Thoracic aorta (tissue), 2 donors: ENCODE data around the gene MYL9. TPM values are rescaled to one million over a fixed set of nuclear protein-coding genes. Genes with fewer than 3 reads are reported as not detected.
"Not testable (repeated sequence)": the region's sequence is repeated elsewhere in the genome, so short reads cannot be mapped to it uniquely, and the experiment has no call there.

Source experiments
- ATAC-seq: fragments of 150-250 bp; one replicate; pipeline ENCODE4 v1.8.0; 2017; ENCODE audit warnings: low read depth; ENCODE audit not compliant: insufficient number of reproducible peaks, low FRiP score
- DNase-seq: peaks from one replicate; pipeline ENCODE4 v3.0.0-alpha.2; 2020; ENCODE audit warnings: low spot score
- H3K27ac ChIP-seq, 2 donors: fragments of 200-600 bp; sonication (generic); 1 replicate in 1 of 2; 2 replicates in 1 of 2; pipeline ENCODE4 v1.5.1; 2016; ENCODE audit warnings: mild to moderate bottlenecking in 2 of 2, moderate library complexity in 2 of 2
- H3K27me3 ChIP-seq: fragments of 200-600 bp; sonication (generic); replicated peaks from 2 replicates; pipeline ENCODE4 v1.6.0; 2016; ENCODE audit warnings: mild to moderate bottlenecking; ENCODE audit not compliant: insufficient read depth
- H3K36me3 ChIP-seq: fragments of 200-600 bp; sonication (generic); one replicate; pipeline ENCODE4 v1.5.1; 2016
- H3K4me1 ChIP-seq, 2 donors: fragments of 200-600 bp; sonication (generic); 1 replicate in 1 of 2; 2 replicates in 1 of 2; pipeline versions ENCODE4 v1.5.1 to v1.6.0; 2016; ENCODE audit warnings: low read depth in 2 of 2, mild to moderate bottlenecking in 1 of 2; ENCODE audit not compliant: control insufficient read depth in 1 of 2
- H3K4me3 ChIP-seq: fragments of 200-600 bp; sonication (generic); 2 replicates; pipeline ENCODE4 v1.5.1; 2016; ENCODE audit warnings: mild to moderate bottlenecking
- H3K9me3 ChIP-seq: fragments of 200-600 bp; sonication (generic); 2 replicates; pipeline ENCODE4 v1.5.1; 2016
- total RNA-seq, 2 donors: library from RNA; depleted of rRNA; stranded (reverse); fragments of >200 nt; gene quantifications; one replicate each; pipeline versions ENCODE4 v1.1.0 to v1.2.3, GENCODE V29; 2016
- TF ChIP-seq, protein P1 (sequence below): fragments of 200-600 bp; sonication (generic); IDR thresholded peaks from one replicate; pipeline ENCODE4 v1.5.1; 2019; ENCODE audit warnings: antibody characterized with exemption

The MYL9 gene
- total RNA-seq, 2 donors from 2014 or later = 531 to 1,491 TPM

DNA sequence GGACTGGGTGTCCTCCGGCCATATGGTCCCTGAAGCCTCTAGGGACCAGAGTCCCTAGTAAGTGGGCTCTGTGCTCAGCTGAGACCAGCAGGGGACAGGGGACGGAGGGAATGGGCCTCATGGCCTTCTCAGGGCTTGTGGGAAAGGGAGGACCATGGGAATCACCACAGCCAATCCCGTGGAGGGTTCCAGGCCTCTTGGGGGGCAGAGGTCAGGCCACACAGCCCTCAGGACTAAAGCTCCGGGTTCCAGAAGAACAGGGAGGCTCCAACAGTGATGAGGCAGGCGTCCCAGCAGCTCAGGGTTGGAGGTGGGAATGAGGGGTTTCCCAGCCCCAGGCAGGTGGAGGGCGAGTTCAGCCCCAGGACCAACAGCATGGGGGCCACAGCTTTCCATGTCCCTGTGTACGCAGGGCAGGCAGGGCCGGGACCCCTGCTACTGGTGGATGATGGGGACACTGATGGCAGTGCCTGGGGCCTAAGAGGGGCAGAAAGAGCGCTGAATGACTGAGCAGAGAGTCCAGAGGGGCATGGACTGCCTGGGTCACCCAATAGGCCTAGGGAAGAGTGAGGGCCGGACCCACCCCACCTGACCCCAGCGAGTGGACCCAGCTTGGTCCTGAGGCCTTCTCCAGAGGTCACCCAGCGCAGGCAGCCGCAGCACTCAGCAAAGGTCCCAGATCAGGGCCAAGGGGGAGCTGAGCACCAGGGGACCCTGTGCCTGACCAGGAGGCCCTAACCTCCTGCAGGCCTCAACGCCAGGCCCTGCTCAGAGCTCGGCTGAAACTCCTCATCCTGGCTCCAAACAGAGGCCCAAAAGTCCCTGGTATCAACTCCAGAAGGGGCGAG lies 8.8 kb downstream of the MYL9 start:
- Histone ChIP-seq H3K36me3 (peaks cover 31% of the 10 kb centered on the region), H3K4me3 (no peak overlapping the region), H3K27ac (peak overlapping the region; percentile 66 to 75), H3K9me3 (no peaks in the 10 kb centered on the region), H3K4me1 (peaks cover 5 to 56% of the 10 kb centered on the region in 2 donors), H3K27me3 (no peaks in the 10 kb centered on the region)
- ATAC-seq (no peak), DNase-seq (no peak)
- TF ChIP-seq, protein P1, sequence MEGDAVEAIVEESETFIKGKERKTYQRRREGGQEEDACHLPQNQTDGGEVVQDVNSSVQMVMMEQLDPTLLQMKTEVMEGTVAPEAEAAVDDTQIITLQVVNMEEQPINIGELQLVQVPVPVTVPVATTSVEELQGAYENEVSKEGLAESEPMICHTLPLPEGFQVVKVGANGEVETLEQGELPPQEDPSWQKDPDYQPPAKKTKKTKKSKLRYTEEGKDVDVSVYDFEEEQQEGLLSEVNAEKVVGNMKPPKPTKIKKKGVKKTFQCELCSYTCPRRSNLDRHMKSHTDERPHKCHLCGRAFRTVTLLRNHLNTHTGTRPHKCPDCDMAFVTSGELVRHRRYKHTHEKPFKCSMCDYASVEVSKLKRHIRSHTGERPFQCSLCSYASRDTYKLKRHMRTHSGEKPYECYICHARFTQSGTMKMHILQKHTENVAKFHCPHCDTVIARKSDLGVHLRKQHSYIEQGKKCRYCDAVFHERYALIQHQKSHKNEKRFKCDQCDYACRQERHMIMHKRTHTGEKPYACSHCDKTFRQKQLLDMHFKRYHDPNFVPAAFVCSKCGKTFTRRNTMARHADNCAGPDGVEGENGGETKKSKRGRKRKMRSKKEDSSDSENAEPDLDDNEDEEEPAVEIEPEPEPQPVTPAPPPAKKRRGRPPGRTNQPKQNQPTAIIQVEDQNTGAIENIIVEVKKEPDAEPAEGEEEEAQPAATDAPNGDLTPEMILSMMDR = no peak

DNA sequence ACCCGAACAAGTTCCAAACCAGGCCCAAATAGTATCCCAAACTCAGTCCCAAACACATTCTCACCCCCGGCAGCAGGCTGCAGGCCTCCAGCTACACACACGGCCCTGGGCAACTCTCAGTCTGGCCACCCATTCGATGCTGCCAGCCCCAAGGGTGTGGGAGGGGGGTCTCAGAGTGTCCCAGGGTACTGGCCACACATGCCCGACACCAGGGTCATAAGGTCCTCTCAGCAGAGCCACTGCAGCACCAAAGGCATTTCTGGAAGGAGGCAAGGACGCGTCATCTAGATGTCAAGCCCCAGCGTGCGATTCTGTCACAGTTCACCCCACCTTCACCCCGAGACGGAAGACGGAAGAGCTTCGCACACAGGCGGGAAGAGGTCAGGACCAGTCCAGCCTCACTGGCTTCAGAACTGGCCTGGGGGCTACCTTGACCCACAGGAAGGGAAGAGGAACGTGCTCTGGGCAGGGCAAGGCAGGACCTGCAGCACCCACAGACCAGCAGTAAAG lies 9.5 kb downstream of the MYL9 start:
- no peak overlapping the region for H3K4me3 ChIP-seq
- peaks cover 4 to 50% of the 10 kb centered on the region in 2 donors for H3K4me1 ChIP-seq
- TF ChIP-seq, protein P1 = no peak
- DNase-seq = no peak
- peaks cover 24% of the 10 kb centered on the region for H3K36me3 ChIP-seq
- peak overlapping the region; percentile 66 to 75 for H3K27ac ChIP-seq
- no peaks in the 10 kb centered on the region for H3K9me3 ChIP-seq
- ATAC-seq = no peak
- H3K27me3 ChIP-seq = no peaks in the 10 kb centered on the region

DNA sequence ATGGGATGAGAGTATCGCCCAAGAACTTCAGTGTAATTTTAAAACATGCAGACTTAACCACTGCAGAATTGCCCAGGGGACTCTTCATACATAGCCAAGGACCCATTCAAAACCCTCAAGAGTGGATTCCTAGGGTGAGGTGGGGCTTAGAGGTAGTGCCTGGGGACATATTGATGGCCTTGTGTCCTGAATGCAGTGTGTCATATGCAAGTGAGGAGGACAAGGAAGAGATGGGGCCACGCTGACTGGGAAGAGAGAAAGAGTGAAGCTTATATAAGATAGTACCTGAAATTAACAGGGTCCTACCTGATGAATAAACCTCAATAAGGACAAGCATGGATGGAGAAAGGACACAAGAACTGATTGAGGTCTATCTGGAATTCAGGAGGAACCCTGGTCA lies 13.9 kb downstream of the MYL9 start:
- no peak for DNase-seq
- no peaks in the 10 kb centered on the region for H3K36me3 ChIP-seq
- H3K27me3 ChIP-seq = no peaks in the 10 kb centered on the region
- H3K4me1 ChIP-seq = peaks cover 0 to 14% of the 10 kb centered on the region in 2 donors
- no peak for ATAC-seq
- no peak overlapping the region for H3K4me3 ChIP-seq
- no peak overlapping the region for H3K27ac ChIP-seq
- H3K9me3 ChIP-seq = no peaks in the 10 kb centered on the region
- TF ChIP-seq, protein P1 = no peak

DNA sequence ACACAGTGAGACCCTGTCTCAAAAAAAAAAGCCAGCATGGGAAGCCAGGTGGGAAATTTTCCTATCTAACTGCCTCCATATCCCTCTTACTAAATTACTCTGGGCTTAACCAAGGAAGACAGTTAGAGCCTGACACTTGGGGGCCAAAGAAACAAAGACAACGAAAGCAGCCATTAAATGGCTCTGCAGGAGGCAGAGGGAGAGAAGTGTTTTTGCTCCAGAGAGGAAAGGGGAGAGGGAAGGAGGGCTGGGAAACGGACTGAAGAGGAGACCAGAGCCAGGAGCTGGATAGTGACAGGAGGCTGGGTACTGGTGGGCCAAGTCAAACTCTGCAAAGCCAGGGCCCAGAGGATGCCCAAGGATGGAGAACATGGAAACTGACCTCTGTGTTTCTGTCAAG lies 21.4 kb downstream of the MYL9 start:
- Histone ChIP-seq H3K4me1 (no peaks in the 10 kb centered on the region), H3K27me3 (no peaks in the 10 kb centered on the region), H3K9me3 (no peaks in the 10 kb centered on the region), H3K36me3 (no peaks in the 10 kb centered on the region), H3K4me3 (no peak overlapping the region), H3K27ac (no peak overlapping the region)
- DNase-seq (no peak), ATAC-seq (no peak)
- TF ChIP-seq, protein P1 = no peak

- TF ChIP-seq, protein P1 = no peak
- no peaks in the 10 kb centered on the region for H3K36me3 ChIP-seq
- ATAC-seq (no peak), DNase-seq (no peak)
- no peaks in the 10 kb centered on the region for H3K9me3 ChIP-seq
- H3K27me3 ChIP-seq = no peaks in the 10 kb centered on the region
- H3K4me3 ChIP-seq = no peak overlapping the region
- H3K4me1 ChIP-seq = no peaks in the 10 kb centered on the region
- no peak overlapping the region for H3K27ac ChIP-seq
These were observed 22.1 kb downstream of the MYL9 start for GRCh38 chr20:36563374-36563773.

DNA sequence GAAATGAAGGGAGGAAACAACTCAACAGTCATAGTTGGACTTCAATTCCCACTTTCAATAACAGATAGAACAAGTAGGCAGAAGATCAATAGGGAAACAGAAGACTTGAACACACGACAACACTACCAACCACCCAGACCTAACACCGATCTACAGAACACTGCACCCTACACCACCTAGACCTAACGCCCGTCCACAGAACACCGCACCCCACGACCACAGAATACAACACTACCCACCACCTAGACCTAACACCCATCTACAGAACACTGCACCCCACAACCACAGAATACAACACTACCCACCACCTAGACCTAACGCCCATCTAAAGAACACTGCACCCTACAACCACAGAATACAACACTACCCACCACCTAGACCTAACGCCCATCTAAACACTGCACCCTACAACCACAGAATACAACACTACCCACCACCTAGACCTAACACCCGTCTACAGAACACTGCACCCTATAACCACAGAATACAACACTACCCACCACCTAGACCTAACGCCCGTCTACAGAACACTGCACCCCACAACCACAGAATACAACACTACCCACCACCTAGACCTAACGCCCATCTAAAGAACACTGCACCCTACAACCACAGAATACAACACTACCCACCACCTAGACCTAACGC lies 22.9 kb downstream of the MYL9 start:
- not testable (repeated sequence) for ATAC-seq, DNase-seq, H3K9me3 ChIP-seq, H3K4me1 ChIP-seq, H3K27me3 ChIP-seq, H3K4me3 ChIP-seq, H3K27ac ChIP-seq, H3K36me3 ChIP-seq

DNA sequence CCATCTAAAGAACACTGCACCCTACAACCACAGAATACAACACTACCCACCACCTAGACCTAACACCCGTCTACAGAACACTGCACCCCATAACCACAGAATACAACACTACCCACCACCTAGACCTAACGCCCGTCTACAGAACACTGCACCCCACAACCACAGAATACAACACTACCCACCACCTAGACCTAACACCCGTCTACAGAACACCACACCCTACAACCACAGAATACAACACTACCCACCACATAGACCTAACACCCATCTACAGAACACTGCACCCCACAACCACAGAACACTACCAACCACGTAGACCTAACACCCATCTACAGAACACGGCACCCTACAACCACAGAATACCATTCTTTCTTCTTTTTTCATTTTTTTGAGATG lies 23.4 kb downstream of the MYL9 start:
- H3K4me3 ChIP-seq, H3K9me3 ChIP-seq, H3K27ac ChIP-seq, H3K36me3 ChIP-seq, ATAC-seq, DNase-seq, H3K27me3 ChIP-seq, H3K4me1 ChIP-seq: not testable (repeated sequence)
